Left lobe of liver (tissue), 2 donors: ENCODE results near the gene AGPAT1. TPM values are rescaled to one million over a fixed set of nuclear protein-coding genes. Genes with fewer than 3 reads are reported as not detected.
"Not testable (repeated sequence)": the region's sequence is repeated elsewhere in the genome, so short reads cannot be mapped to it uniquely, and the experiment has no call there.

Source experiments
- ATAC-seq: fragments of 200-7000 bp; cut with Tn5 transposase; one replicate; pipeline ENCODE4 v1.9.1; 2020; ENCODE audit warnings: mild to moderate bottlenecking, moderate library complexity
- DNase-seq: peaks from one replicate; pipeline ENCODE4 v3.0.0-alpha.2; 2020; ENCODE audit warnings: low spot score
- total RNA-seq: library from RNA; stranded (reverse); gene quantifications from one replicate; pipeline ENCODE4 v1.2.1, GENCODE V29; 2021
- donor health status: DM: no; HTN: no; CAD: no; lungs with moderate emphysema.
- donor health status: DM: no; HTN: yes; CAD: no.

Gene AGPAT1, protein sequence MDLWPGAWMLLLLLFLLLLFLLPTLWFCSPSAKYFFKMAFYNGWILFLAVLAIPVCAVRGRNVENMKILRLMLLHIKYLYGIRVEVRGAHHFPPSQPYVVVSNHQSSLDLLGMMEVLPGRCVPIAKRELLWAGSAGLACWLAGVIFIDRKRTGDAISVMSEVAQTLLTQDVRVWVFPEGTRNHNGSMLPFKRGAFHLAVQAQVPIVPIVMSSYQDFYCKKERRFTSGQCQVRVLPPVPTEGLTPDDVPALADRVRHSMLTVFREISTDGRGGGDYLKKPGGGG
- 32.4 TPM for total RNA-seq

DNA sequence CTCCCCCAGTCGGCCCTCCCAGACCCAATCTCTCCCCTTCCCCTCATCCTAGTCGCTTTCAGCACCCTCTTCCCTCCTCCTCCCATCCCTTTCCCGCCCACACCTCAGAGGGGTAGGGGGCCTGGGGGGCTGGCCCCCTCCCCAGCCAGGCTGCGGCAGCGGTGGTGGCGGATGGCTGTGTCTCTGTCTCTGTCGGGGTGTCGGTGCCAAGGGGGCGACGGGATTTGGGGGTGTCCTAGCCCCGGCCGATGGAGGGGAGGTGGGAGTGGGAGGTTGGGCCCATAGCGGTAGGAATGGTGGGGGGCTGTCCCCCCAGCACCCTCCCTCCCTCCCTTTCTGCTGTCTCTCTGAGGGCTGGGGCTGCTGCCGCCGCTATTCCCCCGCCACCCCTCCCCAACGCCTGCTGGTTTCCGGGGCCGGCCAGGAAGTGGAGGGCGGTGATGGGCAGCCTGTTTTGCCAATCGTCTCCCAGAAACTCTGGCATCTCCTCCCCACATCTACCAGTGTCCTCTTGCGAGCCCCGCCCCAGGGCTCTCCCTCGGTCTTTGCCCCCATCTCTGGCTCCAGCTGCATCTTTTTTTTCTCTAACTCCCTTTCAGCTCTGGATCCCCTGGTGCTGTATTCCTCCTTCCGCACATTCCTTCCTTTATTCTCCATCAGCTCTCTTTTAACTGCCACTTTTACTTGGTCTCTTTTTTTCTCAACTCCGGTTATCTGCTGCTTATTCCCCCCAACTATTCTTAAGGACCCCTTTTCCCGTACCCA lies at the start of gene AGPAT1:
Gene AGPAT1 (minus strand): TSS at position 374 of the 765 bp plus-strand sequence. CDS start 4,588 bp downstream, outside the sequence.
- DNase-seq: peak; percentile 99
- ATAC-seq: peak; percentile 74

DNA sequence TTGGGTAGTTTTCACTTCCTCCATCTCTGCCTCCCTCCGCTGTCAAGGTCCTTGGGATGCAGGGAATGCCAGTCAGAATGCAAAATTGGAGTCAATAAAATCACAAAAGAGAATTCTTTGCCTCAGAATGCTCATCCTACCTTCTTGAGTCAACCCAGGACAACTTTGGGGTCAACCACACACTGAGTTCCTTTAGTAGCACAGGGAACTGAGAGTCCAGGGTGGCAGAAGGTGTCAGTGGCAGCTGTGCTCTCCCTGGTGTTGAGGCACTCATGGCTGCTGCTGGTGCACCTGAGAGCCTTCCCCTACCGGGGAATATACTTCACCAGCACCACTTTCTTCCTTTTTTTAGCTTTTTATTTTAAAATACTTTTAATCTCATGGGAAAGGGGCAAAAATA lies 48.8 kb upstream of the AGPAT1 start:
- ATAC-seq (no peak), DNase-seq (no peak)

DNA sequence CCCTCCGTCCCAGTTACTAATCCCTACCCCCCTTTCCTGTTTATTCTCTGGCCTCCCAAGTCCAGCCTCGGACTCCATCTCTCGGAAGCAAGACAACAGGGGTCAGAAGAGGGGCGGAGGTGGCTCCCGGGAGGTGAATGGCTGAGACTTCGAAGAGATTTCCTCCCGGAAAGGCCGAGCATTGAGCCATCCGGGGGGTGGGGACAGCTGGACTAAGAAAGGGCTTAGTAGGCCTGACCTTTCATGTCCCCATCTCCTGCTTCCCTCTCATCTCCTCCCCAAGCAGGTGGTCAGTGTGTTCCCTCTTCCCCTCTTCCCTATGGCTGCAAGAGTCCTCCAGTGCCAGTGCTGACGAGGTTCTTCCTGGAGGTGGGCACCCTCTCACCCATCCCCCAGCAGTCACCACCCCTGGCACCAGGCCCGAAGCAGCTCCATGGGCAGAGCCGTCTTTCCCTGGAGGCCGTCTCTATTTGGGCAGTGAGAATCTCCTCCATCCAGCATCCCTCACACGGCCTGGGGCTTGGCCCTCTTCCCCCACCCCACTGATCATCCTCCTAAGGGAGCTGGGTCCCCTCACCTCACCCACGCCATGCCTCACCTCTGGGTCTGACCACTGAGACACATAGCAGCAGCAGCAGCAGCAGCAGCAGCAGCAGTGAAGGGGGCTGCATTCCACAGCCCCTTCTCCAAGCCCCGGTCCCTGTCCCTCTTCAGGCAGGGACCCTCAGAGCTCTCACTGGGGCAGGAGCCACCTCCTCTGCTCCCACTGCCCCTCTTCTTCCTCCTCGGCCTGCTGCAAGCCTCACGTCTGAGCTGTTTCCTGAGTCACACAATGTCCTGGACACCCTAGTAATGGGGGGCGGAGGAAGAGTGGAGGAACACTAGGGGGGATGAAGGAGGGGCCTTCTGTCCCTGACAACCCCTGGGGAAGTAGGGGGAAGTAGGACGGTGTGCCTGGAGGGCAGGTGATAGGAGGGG lies 47.7 kb upstream of the AGPAT1 start, which contains the start of gene NOTCH4:
Gene NOTCH4 (minus strand): TSS at position 810 of the 978 bp plus-strand sequence. CDS start 139 bp downstream, at position 671.
- no peak for DNase-seq
- ATAC-seq: peak; percentile 67

DNA sequence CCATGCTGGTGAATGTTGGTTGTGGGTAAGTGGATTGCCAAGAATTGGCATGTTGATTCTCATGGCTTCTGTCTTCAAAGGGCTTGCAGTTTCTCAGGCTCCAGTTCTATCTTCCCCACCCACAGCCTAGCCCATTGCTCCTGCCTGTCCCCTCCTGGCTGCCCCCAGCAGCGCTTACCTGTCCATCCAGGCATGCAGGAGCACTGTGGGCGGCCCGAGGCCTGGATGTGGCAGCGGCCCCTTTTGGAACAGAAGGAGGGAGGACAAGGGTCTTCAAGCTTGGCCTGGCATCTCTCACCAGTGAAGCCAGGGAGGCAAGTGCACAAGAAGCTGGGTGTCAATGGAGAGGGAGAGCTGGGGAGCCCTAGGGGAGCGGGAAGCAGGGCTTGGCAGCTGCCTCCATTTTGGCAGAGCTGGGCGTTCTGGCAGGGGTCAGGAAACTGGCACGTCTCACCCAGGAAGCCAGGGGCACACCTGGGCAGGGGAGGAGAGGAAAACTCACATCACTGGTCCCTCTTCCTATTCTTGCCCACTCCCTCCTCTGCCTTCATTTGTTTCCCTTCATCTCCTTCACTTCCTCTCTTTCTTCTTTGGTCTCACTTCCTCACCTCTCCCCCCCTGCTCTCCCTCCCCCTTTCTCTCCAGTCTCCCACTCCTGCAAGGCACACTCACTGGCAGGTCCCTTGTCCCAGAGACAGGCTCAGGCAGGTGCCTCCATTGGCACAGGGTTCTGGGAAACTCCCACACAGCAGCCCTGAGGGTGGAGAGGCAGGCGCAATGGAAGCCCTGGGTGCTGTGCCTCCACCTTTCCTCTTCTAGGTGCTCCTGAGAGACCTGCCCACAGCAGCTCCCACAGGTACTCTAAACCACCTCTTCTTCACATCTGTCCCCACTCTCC lies 46.7 kb upstream of the AGPAT1 start:
- DNase-seq (no peak), ATAC-seq (no peak)

DNA sequence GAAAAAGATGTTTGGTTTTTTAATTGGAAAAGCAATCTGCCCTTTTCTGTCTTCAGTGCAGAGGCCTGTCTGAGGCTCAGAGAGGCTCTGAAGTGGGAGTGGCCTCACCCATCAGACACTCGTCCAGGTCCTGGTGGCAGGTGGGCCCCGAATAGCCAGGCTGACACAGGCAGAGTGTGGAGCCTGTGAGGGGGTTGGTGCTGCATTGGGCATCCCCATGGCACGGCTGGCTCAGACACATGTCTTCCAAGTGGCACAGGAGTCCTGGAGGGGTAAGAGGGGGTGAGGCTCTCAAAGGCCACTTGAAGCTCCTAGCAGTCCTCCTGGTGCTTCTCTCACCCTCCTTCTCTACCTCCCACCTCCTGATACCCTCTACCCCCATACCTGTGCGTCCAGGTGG lies 44.1 kb upstream of the AGPAT1 start:
- no peak for DNase-seq
- ATAC-seq: no peak

DNA sequence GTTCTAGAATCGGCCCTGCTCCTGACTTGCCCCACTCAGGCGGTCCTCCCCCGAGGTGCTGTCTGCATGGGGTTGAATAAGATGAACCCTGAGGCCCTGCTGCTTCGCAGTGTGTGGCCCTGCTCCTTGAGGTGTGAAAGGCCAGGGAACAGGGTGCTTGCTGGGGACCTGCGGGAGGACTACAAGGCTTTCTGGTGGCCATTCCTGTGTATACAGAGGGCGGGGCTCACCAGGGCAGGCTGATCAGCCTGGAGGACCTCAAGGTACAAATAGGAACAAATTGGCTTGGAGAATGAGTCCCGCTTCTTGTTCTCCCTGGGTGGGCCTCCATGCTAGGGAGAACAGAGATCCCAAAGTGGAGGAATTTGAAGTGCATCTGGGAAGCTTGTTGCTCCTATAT lies 42.3 kb upstream of the AGPAT1 start:
- no peak for ATAC-seq
- DNase-seq: no peak

DNA sequence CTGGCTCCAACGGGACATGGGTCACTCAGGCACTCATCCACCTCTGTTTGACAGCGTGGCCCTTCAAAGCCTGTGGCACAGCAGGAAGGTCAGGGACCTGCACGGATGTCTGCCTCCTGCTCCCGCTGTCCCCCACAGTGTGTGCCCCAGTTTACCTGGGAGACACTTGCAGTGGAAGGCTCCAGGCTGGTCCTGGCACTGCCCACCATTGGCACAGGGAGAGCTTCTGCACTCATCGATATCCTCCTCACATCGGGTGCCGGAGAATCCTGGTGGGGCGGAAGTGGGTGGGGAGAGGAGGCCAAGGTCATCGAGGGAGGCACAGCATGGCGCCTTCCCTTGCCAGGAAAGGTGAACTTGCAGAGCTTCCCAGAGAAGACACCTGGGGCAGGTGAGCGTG lies 41.1 kb upstream of the AGPAT1 start:
- DNase-seq (no peak), ATAC-seq (no peak)

DNA sequence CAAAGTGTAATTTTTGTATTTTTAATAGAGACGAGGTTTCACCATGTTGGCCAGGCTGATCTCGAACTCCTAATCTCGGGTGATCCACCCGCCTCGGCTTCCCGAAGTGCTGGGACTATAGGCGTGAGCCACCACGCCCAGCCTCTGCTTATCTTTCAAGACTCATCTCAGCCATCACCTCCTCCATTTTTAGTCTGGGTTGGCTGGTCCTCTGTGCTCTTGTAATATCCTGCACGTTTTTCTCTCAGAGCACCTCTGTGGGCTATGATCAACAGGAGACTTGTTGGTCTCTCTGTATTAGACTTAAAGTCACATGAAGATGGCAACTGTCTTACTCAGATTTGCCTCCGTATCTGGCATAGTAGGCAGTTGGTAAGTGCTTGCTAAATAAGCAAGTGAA lies 40.4 kb upstream of the AGPAT1 start:
- DNase-seq (no peak), ATAC-seq (no peak)

DNA sequence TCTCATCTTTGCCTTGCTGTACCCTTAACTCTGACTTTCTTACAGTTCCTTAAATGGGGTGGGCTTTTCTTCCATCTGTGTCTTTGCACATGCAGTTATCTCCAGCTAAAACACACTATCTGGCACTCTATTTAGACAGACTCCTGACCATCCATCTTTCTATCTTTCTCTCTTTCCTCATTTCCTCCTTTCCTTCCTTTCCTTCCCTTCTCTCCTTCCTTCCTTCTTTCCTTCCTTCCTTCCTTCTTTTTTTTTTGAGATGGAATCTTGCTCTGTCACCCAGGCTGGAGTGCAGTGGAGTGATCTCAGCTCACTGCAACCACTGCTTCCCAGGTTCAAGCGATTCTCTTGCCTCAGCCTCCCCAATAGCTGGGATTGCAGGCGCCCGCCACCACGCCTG lies 39.7 kb upstream of the AGPAT1 start:
- no peak for ATAC-seq
- no peak for DNase-seq

DNA sequence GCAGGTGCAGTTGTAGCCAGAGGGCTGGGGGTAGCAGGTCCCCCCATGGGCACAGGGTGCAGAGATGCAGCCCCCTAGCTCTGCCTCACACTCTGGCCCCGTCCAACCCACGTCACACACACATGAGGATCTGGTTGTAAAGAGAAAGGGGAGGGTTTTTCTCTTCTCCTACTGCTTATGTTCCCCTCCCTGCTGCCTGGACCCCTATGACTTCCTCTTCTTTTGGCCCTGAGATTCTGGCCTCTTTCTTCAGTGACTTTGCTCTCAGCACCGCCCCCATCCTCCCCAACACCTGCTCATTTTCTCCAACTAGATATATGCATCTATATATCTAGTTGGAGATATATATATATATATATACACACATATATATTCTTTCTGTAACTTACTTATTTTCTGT lies 38.2 kb upstream of the AGPAT1 start:
- no peak for ATAC-seq
- DNase-seq: no peak

DNA sequence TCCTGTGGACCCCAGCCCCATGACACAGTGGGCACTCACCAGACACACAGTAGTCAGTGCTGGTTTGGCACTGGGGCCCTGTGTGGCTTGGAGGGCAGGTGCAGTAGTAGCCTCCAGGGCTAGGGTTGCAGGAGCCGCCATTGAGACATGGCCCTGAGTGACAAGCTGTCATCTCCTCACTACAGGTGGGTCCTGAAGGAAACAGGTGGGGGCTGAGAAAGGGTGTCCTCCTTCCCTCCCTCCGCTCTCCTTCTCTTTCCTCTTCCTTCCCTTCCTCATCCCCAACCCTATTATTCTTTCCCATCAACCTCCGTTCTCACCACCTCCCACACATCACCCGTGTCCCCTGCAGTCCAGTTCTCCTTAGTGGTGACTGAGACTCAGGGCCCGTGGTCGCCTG lies 37.8 kb upstream of the AGPAT1 start:
- no peak for DNase-seq
- no peak for ATAC-seq

DNA sequence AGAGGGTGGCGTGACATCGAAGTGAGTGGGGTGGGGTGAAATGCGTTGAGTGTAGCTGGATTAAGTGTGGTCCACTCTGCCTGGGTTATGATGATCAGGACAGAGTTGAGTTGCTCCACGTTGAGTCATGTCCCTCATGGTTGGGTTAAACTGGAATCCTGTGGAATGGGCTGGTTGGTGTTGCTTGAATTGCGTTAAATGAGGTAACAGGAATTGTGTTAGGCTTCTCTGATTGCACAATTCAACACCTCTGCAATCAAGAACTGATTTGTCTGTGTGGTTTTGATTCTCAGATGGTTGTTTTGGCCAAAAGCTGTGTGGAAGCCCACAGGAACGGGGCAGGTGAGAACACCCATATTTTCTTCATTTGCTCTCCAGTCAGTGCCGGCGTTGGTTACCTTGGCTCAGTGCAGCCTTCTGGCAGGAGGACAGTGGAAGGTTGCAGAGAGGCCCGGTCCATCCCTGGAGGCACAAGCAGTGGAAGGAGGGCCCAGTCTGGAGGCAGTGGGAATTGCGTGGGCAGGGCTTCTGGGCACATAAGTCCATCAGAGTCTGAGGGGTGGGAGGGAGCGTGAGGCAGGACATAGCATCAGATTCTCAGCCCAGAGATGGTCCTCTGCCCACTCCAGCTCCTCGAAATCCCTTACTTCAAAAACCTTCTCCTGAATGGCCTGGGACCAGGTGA lies 36.3 kb upstream of the AGPAT1 start:
- ATAC-seq: no peak
- DNase-seq: no peak

DNA sequence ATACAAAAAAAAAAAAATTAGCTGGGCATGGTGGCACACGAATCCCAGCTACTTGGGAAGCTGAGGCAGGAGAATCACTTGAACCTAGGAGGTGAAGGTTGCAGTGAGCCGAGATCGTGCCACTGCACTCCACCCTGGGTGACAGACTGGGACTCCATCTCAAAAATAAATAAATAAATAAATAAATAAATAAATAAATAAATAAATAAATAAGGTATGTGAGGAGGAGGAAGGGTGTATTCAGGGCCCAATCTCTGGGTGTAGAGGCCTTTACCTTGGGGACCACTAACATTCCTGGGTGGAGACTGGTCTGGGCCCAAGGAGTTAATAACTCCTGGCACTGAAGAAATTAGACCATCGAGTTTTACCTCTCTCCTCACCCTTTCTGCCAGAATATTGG lies 35.5 kb upstream of the AGPAT1 start:
- not testable (repeated sequence) for DNase-seq, ATAC-seq

DNA sequence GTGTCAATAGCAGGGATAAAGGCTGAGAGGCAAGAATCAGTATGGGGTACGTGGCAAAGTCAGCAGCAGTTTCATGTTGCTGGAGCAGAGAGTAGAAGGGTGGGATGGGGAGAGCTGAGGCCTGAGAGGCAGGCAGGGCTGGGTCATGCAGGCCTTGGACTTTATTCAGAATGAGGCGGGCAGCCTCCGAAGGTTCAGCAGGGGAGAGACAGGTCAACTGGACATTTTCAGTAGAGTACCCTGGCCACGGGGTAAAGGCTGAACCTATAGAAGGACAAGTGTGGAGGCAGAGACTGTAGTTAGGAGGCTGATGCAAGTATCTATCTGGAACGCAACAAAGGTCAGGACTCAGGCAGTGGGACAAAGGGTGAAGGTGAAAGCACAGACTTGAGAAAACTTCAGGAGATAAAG lies 34.3 kb upstream of the AGPAT1 start:
- no peak for ATAC-seq
- no peak for DNase-seq

DNA sequence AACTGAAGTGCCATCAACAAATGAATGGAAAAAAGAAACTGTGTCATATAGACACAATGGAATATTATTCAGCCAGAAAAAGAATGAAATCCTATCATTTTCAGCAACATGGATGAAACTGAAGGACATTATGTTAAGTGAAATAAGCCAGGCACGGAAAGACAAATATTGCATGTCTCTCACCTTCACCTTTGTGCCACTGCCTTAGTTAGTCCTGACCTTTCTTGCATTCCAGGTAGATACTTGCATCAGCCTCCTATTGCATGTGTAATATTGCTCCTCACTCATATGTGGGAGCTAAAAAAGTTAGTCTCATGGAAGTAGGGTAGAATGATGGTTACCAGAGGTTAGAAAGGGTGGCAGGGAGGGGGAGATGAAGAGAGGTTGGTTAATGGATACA lies 33.1 kb upstream of the AGPAT1 start:
- no peak for ATAC-seq
- no peak for DNase-seq

DNA sequence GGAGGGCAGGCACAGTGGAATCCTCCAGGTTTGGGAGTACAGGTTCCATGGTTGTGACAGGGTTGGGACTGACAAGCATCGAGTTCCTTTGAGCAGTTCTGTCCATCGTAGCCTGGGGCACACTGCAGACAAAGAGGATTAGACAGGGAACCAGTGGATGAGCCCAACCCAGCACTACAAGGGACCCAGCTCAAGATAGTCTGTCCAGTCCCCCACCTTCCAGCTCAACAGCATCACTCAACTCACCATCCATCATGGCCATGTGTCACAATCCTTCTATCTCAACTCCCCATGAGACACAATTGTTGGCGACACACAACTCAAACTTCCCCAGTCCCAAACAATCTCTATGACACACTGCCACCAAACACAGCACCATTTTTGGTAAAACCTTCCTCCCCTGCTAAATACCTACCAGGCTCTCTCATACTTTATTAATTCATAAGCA lies 28.4 kb upstream of the AGPAT1 start:
- ATAC-seq (no peak), DNase-seq (no peak)

DNA sequence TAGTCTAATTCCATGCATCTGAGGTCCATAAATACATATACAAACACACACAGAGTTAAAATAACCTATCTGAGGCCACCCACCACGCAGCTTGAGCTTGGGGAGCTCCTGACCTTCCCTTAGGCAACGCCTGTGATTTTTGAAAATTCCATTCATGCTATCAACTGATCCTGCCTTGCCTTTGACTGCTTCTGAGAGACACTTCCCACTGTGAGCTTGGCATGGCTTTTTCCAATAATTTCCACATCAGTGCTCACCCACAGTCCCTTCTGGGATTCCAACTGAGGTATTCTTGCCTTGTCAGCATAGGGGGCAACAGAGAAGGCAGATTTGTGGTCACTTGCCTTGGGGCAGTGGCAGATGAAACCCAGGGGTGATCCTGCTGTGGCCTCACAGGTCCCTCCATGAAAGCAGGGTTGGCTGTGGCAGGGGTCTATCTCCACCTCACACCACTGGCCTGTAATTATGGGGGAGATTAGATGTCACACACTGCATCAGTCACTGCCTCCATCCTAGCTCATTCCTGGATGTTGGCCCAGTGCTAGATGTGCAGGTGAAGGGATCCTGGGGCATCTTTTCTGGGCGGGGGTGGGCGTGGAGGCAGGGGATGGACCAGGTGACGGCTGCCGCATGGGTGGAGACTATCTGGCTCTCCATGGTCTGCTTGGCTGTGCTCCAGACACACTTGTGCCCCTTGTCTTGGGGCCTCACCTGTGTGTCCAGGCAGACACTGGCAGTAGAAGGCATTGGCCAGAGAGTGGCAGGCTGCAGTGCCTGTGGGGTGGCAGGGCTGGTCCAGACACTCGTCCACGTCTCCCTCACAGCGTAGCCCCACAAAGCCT lies 27.8 kb upstream of the AGPAT1 start:
- no peak for DNase-seq
- no peak for ATAC-seq

DNA sequence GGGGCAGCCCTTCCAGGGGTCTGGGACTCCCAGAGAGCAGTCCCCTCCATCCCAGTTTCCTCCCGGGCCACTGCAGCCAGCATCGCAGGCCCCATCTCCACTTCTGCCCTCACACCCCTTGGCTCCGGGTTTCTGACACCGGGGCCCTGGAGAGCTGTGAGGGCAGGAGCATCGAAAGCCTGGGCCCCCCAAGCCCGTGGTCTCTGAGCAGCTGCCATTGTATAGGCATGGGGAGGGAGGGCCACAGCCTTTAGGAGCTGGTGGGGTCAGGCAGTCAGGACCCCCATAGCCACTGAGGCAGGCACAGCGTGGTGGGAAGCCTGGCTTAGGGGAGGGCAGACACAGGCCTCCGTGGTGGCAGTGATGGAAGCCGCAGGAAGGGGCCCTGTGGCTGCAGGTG lies 26.3 kb upstream of the AGPAT1 start:
- ATAC-seq: no peak
- no peak for DNase-seq
